ACC112 (cell line): ENCODE data around the gene BCAR3.
"Not testable (repeated sequence)": the region's sequence is repeated elsewhere in the genome, so short reads cannot be mapped to it uniquely, and the experiment has no call there.

Experiments used
- H2AFZ ChIP-seq: fragments of 200-600 bp; sonication (generic); one replicate; pipeline ENCODE4 v1.6.0; 2017; ENCODE audit warnings: antibody characterized with exemption, low read length; ENCODE audit not compliant: unreplicated experiment
- H3K27ac ChIP-seq: fragments of 200-600 bp; sonication (generic); 2 replicates; pipeline ENCODE4 v1.5.1; 2014; ENCODE audit warnings: low read depth, mild to moderate bottlenecking, antibody characterized with exemption, low read length, moderate library complexity
- H3K27me3 ChIP-seq: fragments of 200-600 bp; sonication (generic); 2 replicates; pipeline ENCODE4 v1.6.1; 2014; ENCODE audit warnings: mild to moderate bottlenecking, antibody characterized with exemption, low read length, moderate library complexity, mixed read lengths; ENCODE audit not compliant: insufficient read depth
- H3K36me3 ChIP-seq: fragments of 200-600 bp; sonication (generic); 2 replicates; pipeline ENCODE4 v1.6.1; 2016; ENCODE audit warnings: mild to moderate bottlenecking, antibody characterized with exemption, low read length, moderate library complexity, mixed read lengths; ENCODE audit not compliant: insufficient read depth
- H3K4me1 ChIP-seq: fragments of 200-600 bp; sonication (generic); one replicate; pipeline ENCODE4 v1.6.1; 2016; ENCODE audit warnings: low read length, mixed read lengths; ENCODE audit not compliant: insufficient read depth, unreplicated experiment, control insufficient read depth
- H3K4me3 ChIP-seq: fragments of 200-600 bp; sonication (generic); 2 replicates; pipeline ENCODE4 v1.5.1; 2014; ENCODE audit warnings: mild to moderate bottlenecking, low read depth, low read length
- H3K79me2 ChIP-seq: fragments of 200-600 bp; sonication (generic); one replicate; pipeline ENCODE4 v1.6.0; 2016; ENCODE audit warnings: low read length; ENCODE audit not compliant: control insufficient read depth, unreplicated experiment, insufficient read depth

BCAR3 gene

DNA sequence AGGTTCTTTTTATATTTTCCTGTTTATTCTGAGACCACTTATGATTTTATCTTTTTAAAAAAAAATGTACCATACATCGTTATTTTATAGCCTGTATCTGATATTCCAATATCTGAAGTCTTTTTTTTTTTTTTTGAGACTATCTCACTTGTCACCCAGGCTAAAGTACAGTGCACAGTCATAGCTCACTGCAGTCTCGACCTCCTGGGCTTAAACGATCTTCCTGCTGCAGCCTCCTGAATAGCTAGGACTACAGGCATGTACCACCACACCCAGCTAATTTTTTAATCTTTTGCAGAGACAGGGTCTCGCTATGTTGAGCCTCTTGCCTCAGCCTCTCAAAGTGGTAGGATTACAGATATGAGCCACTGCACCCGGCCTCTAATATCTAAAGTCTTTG is 25.1 kb downstream of the BCAR3 start:
- no peak overlapping the region for H2AFZ ChIP-seq
- H3K4me1 ChIP-seq: peaks cover 41% of the 10 kb centered on the region
- H3K27me3 ChIP-seq: no peaks in the 10 kb centered on the region
- H3K27ac ChIP-seq: no peak overlapping the region
- H3K36me3 ChIP-seq: peaks cover 25% of the 10 kb centered on the region; the same call in 1 of the 2 replicates
- peaks cover 95% of the 10 kb centered on the region for H3K79me2 ChIP-seq
- no peak overlapping the region for H3K4me3 ChIP-seq

DNA sequence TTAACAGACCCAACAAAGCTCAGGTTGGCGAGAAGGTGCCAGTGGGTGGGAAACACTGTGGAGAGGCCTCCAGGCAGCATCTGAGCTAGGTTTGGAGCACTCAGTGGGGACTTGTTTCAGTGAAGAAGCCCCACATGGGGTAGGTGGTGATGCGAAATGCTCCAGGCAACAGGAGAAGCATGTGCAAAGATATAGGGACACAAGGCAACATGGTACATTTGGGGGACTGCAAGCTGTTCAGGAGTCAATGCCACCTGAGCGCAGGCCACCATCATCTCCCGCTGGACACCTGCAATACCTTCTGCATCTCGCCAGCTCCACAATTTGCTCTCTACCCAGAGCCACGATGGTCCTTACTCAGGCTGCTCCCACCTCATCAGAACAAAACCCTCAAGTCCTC is 28.0 kb downstream of the BCAR3 start:
- peaks cover 22% of the 10 kb centered on the region; the same call in 1 of the 2 replicates for H3K36me3 ChIP-seq
- H3K27me3 ChIP-seq: no peaks in the 10 kb centered on the region
- H2AFZ ChIP-seq: no peak overlapping the region
- H3K79me2 ChIP-seq: peaks cover 97% of the 10 kb centered on the region
- no peak overlapping the region for H3K27ac ChIP-seq
- no peak overlapping the region for H3K4me3 ChIP-seq
- peaks cover 26% of the 10 kb centered on the region for H3K4me1 ChIP-seq

DNA sequence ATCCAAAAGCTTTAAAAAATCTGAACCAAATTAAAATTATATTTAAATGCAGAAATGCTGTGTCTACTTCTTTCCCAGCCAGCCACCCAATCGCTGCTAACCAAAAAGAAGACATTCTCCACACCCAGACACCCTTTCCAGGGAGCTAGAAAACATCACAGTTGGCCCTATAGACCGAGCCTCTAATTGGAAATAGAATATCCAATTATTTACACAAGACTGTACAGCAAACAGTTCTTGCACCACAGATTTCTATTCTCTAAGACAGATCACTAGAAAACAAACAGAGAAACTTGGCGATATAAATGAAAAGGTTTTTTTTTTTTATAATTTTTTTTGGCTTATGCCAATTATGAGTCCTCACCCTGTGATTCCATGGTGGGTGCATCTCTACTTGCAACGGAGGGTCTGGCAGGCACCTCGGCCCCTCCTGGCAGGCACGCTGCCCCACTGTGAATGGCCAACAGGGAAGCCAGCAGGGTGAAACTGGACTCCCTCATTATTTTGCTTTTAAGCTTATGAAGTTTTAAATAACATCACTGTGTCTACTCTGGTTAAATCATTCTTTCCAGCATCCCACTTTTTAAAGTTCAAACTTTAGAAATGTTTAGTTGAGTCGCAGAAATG is 29.2 kb downstream of the BCAR3 start:
- H3K27me3 ChIP-seq: no peaks in the 10 kb centered on the region
- H3K27ac ChIP-seq: no peak overlapping the region
- H2AFZ ChIP-seq: no peak overlapping the region
- H3K4me1 ChIP-seq: peaks cover 17% of the 10 kb centered on the region
- H3K36me3 ChIP-seq: peaks cover 21% of the 10 kb centered on the region; the same call in 1 of the 2 replicates
- peaks cover 98% of the 10 kb centered on the region for H3K79me2 ChIP-seq
- no peak overlapping the region for H3K4me3 ChIP-seq

DNA sequence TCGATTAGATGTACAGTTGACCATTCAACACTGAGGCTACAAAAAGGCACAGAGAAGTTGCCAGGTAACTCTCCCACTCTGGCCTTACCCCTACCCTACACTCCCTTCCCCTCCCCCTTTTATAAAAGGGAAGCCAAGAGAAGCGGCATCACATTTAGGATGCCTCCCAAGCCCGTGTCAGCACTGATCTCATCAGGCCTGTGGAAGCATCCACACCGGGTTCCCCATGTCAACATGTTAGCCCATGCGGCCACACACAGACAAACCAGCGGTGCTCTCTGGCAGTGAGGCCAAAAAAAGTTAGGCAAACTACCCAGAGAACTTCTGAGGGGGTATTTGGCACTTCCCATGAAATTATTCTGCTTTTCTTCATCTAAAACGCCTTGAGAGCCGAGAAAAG is 29.9 kb downstream of the BCAR3 start:
- H3K36me3 ChIP-seq: peaks cover 17% of the 10 kb centered on the region; the same call in 1 of the 2 replicates
- no peak overlapping the region for H3K4me3 ChIP-seq
- no peak overlapping the region for H2AFZ ChIP-seq
- H3K79me2 ChIP-seq: peaks cover 96% of the 10 kb centered on the region
- no peaks in the 10 kb centered on the region for H3K27me3 ChIP-seq
- H3K4me1 ChIP-seq: peaks cover 13% of the 10 kb centered on the region
- H3K27ac ChIP-seq: no peak overlapping the region

DNA sequence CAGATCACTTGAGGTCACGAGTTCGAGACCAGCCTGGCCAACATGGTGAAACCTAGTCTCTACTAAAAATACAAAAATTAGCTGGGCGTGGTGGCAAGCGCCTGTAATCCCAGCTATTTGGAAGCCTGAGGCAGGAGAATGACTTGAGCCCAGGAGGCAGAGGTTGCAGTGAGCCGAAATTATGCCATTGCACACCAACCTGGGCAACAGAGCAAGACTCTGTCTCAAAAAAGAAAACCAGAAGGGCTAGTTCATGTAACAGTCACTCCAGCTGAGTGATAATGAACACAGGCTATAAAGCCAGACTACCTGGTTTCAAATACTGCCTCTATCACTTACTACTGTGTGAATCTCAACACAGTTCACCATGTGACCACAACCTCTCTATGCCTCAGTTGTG is 31.5 kb downstream of the BCAR3 start:
- H3K27ac ChIP-seq, H3K27me3 ChIP-seq, H3K4me1 ChIP-seq, H3K4me3 ChIP-seq, H2AFZ ChIP-seq: not testable (repeated sequence)
- H3K79me2 ChIP-seq: peaks cover 86% of the 10 kb centered on the region
- H3K36me3 ChIP-seq: peaks cover 13% of the 10 kb centered on the region; the same call in 1 of the 2 replicates

DNA sequence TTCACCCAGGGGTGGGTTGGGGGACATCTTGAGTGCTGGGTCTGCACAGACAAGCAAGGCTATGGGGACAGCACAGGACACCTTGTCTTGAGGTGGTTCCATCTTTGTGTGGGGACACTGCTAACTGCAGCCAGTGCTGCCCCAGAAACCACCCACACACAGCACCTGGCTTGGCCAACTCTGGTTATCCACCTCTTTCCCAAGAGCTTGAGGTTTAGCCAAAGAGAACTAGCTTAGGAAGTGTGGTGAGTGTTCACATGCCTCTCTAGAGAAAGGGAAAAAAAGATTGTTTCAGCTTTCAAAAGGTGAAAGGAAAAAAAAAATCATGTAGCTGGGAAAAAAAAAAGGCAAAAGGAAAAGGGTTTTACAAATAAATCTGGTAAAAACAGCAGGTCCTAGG is 32.4 kb downstream of the BCAR3 start:
- Histone ChIP-seq H3K36me3 (peaks cover 4% of the 10 kb centered on the region; the same call in 1 of the 2 replicates), H3K27me3 (no peaks in the 10 kb centered on the region), H3K4me1 (peaks cover 5% of the 10 kb centered on the region), H2AFZ (no peak overlapping the region), H3K27ac (no peak overlapping the region), H3K4me3 (no peak overlapping the region), H3K79me2 (peaks cover 86% of the 10 kb centered on the region)

DNA sequence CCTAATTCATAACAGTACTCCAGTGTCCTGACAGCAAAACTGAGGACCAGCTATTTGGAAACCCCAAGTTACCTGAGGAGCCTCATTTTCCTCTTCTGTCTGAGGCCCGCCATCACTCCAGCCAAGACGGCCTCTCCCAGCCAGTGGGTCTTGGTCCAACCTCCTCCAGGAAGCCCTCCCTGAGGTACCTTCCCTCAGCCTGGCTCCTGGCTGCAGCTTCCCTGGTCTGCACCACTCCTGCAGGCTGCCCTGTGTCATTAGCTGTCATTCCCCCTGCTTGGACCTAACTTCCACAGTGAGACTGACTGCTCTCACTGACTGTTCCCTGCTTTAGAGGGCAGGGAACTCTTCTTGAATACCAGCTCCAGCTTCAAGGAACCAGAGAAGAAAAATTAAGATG is 33.0 kb downstream of the BCAR3 start:
- H3K27ac ChIP-seq: no peak overlapping the region
- no peaks in the 10 kb centered on the region for H3K27me3 ChIP-seq
- H2AFZ ChIP-seq: no peak overlapping the region
- H3K4me3 ChIP-seq: no peak overlapping the region
- H3K36me3 ChIP-seq: peaks cover 2% of the 10 kb centered on the region; the same call in 1 of the 2 replicates
- peaks cover 5% of the 10 kb centered on the region for H3K4me1 ChIP-seq
- peaks cover 86% of the 10 kb centered on the region for H3K79me2 ChIP-seq

DNA sequence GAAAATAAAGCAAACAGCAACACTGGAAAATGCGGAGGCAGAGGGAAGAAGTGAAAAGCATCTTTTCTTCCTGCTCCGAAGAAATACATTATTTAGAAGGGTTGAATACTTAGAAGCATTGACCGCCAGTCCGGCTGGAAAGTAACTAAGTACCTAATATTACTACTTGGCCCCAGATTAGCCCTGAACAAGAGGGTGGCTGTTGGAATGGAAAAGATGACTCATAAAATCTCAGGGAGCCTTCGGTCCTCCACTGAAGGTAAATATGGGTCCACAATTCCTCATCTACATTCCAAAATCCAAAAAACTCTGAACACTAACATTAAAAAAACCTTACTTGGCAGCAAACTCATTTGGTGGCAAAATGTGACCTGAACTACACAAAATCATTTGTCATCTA is 40.1 kb downstream of the BCAR3 start:
- H3K36me3 ChIP-seq: peaks cover 37% of the 10 kb centered on the region

DNA sequence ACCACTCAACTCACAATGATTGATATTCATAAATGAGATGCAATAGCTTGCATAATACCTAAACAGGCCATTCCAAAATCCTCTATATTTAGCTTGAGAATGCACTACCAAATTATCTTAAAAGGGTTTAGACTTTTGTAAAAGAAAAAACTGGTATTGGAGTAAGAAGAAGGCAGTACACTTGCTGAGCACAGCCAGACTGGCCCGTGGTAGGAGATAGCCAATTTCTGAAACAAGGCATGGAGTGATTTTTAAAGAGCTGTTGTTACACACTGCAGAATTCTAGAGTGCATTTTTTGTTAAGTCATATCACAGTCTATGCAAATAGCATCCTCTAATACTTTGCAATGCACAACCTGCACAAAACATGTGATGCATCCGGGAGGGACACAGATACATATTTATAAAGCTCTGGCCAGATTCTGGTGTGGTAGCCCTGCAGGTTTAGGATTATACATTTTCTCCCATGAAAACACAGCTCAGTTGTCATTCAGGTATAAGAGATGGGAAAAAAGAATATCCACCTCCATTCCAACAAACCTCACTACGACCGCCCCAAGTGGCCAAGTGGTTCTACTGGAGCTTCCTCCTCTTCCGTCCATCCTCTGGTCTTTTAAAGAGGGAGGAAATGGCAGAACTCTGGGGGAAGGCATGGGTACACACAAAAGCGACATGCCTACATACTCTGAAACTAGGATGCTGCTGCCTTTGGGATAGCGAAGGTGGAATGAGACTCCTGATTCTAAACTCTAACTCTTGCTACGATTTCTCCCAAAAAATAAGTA is 40.8 kb downstream of the BCAR3 start:
- H3K4me3 ChIP-seq: no peak overlapping the region
- H2AFZ ChIP-seq: no peak overlapping the region
- peak overlapping the region; percentile 47; the same call in 1 of the 2 replicates for H3K27ac ChIP-seq
- H3K79me2 ChIP-seq: peaks cover 81% of the 10 kb centered on the region
- no peaks in the 10 kb centered on the region for H3K27me3 ChIP-seq
- peaks cover 17% of the 10 kb centered on the region for H3K4me1 ChIP-seq
- H3K36me3 ChIP-seq: peaks cover 41% of the 10 kb centered on the region

More for the DNA sequence above, 40.1 kb downstream of the BCAR3 start:
- peak overlapping the region; percentile 47 for H3K27ac ChIP-seq
- H3K4me3 ChIP-seq: no peak overlapping the region
- no peak overlapping the region for H2AFZ ChIP-seq
- H3K79me2 ChIP-seq: peaks cover 75% of the 10 kb centered on the region
- H3K27me3 ChIP-seq: no peaks in the 10 kb centered on the region
- H3K4me1 ChIP-seq: peaks cover 17% of the 10 kb centered on the region

DNA sequence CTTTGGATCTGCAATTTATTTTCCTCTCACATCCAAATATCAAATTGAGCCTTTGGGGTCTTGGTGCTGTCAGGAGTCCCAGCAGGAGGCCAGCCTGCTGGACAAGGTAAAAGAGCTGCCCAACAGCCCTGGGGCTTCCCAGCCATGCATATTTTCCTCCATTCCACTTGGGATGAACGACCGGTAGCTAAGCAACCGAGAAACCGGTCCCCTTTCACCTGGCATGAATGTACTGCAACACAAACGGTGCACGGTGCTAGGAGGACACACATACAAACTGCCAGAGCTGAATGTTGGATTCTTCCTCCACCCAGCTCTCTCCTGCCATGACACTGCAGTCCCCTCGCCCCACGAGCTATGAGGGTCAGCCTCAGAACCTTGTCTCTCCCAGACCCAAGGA is 42.7 kb downstream of the BCAR3 start:
- H3K4me3 ChIP-seq: no peak overlapping the region
- no peaks in the 10 kb centered on the region for H3K27me3 ChIP-seq
- no peak overlapping the region for H2AFZ ChIP-seq
- H3K4me1 ChIP-seq: peaks cover 17% of the 10 kb centered on the region
- H3K27ac ChIP-seq: no peak overlapping the region
- H3K79me2 ChIP-seq: peaks cover 74% of the 10 kb centered on the region
- H3K36me3 ChIP-seq: peaks cover 52% of the 10 kb centered on the region
